HT1080 (cell line): ENCODE data around the gene MCF2L. TPM values are rescaled to one million over a fixed set of nuclear protein-coding genes. Genes with fewer than 3 reads are reported as not detected.
"Not testable (repeated sequence)": the region's sequence is repeated elsewhere in the genome, so short reads cannot be mapped to it uniquely, and the experiment has no call there.

ENCODE experiments used
- DNase-seq: peaks from one replicate; pipeline ENCODE4 v3.0.0-alpha.2; 2015; ENCODE audit warnings: low read depth
- total RNA-seq: library from RNA; depleted of rRNA; stranded (reverse); fragments of >200 nt; shearing (Covaris generic); gene quantifications from 2 replicates; pipeline ENCODE4 v1.2.3, GENCODE V29; 2014

The MCF2L gene
- total RNA-seq, 1 experiment from 2014 or later, result 0.53 TPM

DNA sequence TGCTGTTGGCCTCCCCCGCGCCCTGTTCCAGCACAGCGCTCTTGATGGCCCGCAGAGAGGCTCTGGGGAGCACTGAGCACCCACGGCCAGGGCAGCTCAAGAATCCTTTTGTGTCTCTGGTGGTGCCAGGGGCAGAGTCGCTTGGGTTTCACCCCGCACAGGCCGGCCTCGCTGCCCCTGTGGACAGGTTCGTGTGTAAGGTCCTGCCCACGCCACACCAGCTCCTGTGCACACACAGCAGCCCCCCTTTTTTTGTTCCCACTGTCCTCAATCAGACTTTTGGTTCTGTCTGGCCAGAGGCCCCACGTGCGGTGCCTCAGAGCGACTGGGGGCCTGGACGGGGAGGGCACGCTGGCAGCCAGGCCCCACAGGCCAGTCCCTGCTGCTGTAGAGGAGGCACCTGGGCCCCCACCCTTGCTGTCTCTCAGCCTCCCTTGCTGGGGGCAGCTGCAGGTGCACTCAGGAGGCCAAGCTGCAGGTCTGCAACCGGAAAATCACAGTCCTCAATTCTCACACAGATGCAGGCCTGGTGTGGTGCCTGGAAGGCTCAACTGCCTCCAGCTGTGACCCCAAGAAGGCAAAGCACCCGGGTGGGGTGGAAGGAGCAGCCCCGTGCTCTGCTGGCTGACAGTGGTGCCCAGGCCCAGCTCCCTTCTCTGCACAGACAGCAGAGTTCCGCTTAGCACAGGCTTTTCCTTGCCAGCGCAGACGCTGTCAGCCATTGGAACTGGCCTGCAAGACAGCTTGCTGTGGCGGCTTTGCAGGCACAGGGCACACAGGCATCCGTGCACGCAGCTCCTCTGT lies 124.0 kb downstream of the MCF2L start:
- DNase-seq, result no peak

DNA sequence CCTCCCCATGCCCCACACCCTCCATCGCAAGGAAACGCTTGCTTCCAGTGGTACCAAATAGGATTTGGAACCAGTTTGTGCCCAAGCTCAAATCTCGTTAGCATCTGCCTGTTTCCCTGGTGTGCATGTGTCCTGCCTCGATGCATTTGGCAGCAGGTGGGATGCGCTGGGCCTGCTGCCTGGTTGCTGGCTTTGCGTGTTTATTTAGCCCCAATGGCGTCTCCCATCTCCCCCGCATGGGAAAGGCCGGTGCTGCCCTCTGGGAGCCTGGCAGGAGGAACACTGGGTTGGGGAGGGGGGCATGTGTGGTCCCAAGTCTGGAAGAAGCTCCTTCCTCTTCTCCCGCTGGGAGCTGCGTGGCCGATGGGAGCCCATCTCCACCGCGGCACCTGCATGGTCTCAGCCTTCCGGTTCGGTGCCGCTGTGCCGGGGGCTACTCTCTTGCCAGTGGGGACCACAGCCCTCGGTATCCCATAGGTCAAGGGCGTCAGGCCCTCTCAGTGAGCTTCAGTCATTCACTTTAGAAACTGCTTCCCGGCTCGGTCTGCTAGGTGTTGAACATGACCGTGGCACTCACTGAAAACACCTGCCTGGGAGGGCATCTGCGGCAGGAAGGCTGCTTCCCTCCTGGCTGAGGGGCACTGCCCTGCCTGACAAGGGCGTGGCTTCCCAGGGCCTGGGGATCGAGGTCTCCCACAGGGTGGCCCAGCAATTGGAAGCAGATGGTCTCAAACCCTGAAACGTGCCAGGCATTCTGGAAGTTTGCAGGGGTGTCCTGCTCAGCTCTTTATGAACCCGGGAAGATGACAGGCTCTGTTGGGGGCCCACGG lies 124.8 kb downstream of the MCF2L start:
- no peak for DNase-seq

DNA sequence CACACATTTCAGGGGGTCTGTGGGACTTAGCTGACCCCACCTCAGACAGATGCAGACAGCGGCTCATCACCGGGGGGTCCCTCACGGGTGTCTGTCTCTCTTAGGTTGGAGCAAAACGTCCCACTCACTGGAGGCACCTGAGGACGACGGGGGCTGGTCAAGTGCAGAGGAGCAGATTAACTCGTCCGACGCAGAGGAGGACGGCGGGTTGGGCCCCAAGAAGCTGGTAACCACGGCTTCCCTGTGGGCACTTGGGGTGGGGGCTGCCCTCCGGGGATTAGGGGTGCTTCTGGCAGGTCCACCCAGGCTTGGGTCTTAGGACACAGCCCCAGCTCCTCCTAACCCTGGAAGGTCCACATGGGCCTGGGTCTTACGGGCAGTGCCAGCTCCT lies 125.4 kb downstream of the MCF2L start:
- no peak for DNase-seq

DNA sequence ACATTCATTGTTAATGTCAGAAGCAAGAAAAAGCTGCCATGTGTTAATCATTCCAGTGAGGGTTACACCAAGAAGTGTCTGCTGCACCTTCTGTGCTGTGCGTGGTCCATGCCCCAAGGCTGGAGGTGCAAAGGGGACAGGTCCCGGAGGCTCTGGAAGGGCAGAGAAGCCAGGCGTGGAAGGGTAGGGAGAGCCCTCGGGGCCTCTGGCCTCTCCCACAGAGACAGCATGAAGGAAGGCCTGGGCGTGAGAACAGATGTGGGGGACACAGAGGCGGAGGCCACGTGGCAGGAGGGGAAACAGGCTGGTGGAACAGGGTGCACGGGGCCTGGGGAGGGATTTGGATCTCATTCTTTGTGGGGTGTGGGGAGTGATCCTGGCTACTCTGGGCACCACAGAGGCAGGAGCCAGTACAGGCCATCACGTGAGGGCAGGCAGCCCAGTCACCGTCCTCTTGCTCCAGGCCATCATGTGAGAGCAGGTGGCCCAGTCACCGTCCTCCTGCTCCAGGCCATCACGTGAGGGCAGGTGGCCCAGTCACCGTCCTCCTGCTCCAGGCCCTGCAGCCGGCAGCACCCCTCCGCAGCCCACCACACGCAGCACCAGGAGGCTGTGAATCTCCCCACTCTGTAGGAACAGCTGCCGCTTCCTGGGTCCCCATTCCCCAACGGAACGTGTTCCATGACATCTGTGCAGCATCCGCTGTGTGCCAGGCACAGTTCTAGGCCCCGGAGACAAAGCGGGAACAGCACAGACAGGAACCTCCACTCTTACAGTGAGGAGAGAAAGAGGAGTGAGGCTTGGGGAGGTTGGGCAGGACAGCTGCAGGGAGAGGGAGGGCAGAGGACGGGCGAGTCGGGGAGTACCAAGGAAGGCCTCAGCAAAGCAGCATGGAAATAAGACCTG lies 126.4 kb downstream of the MCF2L start:
- DNase-seq, result no peak

DNA sequence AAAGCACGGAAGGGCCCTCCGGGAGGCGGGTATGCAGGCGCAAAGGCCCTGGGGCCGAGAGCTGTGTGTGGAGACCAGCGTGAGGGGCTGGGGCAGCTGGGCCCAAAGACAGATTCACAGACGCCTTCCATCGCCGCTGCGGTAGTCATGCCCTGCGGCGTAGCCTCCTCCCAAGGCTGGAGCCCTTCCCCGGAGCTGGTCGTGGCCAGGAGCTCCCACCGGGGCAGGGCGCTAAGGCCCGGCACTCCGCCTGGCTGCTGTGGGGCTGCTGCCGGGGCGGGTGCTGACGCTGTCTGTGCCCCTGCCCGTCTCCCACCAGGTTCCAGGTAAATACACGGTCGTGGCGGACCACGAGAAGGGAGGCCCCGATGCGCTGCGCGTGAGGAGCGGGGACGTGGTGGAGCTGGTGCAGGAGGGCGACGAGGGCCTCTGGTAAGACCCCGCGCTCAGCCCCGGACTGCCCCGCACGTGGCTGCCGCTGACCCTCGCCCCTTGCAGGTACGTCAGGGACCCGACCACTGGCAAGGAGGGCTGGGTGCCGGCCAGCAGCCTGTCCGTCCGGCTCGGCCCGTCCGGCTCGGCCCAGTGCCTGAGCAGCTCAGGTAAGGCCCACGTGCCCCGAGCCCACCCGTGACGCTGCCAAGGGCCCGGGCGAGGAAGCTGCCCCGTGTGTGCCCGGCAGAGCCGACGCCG lies 127.2 kb downstream of the MCF2L start:
- no peak for DNase-seq

DNA sequence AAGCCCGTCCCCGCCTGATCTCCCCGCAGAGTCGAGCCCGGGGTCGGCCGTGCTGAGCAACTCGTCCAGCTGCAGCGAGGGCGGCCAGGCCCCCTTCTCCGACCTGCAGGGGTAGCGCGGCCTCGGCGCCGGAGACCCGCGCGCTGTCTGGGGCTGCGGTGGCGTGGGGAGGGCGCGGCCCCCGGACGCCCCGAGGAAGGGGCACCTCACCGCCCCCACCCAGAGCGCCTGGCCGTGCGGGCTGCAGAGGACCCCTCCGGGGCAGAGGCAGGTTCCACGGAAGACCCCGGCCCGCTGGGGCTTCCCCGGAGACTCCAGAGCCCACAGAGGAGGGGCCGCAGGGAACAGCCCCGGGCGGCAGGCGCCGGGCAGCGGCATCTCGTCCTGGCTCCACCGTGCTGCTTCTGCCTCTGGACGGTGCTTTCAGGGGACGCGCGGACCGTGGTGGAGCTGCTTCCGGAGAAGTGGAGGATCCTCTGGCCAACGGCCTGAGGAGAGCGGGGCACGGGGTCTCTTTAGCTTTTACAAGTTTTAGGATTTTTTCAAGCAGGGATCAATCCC lies 127.8 kb downstream of the MCF2L start:
- DNase-seq, result no peak

DNA sequence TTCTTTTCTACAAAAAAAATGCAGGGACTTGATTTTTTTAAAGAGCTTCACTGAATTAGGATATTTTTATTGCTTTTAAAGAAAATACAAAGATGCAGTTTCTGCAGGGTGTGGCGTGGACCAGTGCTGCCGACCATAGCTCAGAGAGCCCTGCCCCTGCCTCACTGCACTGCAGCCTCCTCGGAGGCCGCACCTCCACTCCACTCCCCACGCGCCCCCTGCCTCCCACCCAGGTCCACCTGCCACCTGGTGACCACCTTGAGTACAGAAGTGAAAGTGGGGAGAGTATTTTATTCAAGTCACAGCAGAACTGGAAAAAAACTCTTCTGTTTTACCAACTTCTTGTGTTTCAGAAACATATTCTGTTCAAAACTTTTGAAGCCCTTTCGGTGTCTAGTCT lies 128.6 kb downstream of the MCF2L start:
- no peak for DNase-seq

DNA sequence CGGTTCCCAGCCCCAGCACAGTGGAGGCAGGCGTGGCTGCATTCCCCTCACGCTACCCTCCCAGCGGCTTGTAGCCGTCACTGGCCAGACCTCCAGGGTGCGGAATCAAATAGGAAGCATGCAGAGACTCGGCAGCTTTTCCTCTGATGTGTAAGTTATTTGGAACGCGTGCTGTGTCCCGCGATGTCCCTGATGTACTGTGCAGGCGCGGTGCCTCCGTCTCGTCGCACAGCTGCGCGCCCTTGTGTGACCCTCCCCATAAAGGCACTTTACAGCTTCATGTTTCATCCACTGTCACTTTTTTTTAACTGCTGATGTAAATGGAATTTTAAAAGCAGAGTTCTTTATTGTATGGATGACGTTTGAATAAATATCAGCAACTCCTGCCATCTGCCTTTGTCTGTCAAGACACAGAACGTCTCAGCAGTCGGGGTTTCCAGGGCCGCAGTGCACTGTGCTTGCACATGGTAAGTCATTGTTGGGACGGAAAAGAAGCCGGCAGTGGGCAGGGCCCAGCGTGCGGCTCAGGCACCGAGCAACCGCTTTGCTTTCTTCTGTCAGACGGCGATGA lies 129.2 kb downstream of the MCF2L start:
- DNase-seq, result no peak

DNA sequence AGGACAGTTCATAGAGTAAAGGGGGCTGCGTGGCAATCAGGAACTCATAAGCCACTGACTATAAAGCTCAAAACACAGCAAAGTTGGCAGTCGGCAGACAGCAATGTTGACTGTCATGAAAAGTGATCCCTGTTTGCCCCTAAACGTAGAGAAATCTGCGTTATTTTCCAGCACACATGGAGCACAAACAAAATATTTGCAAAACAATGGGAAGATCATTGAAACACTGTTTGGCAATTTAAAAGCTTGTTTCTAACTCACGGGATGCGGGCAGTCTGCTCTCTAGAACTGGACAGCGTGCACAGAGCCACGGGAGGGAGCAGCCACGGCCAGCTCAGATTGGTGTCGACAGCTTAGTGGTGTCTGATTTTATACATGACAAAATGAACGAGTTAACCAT lies 130.1 kb downstream of the MCF2L start:
- DNase-seq, result no peak

DNA sequence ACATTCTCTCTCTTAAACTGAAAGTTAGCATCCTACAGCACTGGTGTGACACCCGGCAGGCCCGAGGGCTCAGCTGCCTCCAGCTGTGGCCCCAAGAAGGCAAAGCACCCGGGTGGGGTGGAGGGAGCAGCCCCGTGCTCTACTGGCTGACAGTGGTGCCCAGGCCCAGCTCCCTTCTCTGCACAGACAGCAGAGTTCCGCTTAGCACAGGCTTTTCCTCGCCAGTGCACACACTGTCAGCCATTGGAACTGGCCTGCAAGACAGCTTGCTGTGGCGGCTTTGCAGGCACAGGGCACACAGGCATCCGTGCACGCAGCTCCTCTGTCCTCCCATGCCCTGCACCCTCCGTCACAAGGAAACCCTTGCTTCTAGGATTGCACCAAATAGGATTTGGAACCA lies 133.3 kb downstream of the MCF2L start:
- not testable (repeated sequence) for DNase-seq

DNA sequence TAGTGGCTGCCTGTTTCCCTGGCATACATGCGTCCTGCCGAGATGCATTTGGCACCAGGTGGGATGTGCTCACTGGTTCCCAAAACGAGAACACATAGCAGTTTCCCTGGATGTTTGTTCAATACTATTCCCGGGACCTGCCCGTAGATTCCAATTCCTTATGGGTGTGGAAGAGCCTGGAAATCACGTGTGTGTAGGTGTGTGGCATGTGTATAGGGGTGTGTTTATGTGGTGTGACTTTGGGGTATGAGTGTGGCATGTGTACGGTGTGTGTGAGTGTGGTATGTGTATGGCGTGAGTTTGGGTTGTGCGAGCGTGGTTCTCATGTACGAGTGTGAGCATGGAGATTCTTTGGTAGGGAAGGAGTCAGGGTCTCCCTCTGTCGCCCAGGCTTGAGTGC lies 133.7 kb downstream of the MCF2L start:
- DNase-seq, result no peak

DNA sequence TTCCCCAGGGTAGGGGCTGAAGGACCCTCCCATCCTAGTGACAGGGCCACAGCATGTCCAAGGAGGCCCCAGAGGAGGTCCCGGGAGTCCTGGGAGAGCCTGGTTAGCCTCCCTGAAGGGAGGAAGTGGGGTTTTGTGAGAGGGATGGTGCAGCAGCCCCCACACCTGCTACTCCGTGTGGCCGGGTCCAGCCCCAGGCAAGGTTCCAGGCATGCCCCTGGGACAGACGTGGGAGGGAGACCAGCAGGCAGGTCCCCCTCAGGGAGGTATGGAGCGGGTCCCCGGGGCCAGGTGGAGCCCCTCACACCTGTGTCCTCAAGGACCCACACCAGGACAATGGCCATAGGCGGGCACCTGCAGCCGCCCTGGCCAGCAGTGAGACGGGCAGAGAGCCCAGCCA lies 134.6 kb downstream of the MCF2L start:
- no peak for DNase-seq

DNA sequence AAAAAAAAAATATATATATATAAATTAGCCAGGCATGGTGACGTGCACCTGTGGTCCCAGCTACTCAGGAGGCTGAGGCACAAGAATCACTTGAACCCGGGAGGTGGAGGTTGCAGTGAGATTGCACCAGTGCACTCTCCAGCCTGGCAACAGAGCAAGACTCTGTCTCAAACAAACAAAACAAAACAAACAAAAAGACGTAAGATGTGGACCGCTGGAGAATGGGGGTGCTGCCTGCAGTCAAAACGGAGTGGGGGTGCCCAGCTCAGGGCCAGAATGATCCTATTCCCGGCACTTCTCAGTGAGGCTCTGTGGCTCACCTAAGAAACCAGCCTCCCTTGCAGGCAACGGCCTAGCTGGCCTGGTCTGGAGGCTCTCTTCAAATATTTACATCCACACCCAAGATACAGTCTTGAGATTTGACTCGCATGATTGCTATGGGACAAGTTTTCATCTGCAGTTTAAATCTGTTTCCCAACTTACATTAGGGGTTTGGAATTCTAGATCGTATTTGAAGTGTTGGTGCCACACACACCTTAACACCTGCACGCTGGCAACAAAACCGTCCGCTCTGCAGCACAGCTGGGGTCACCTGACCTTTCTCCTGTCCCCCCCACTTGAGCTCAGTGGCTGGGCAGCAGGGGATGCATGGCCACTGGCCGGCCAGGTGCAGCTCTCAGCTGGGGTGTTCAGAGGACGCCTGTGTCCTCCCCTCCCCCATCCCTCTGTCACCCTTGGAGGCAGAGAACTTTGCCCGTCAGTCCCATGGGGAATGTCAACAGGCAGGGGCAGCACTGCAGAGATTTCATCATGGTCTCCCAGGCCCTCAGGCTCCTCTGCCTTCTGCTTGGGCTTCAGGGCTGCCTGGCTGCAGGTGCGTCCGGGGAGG lies 136.3 kb downstream of the MCF2L start, which contains the start of gene F7:
F7 (plus strand) TSS at position 760 of the 889 bp plus-strand sequence; CDS start at position 811, 51 bp downstream.
- DNase-seq, result no peak

DNA sequence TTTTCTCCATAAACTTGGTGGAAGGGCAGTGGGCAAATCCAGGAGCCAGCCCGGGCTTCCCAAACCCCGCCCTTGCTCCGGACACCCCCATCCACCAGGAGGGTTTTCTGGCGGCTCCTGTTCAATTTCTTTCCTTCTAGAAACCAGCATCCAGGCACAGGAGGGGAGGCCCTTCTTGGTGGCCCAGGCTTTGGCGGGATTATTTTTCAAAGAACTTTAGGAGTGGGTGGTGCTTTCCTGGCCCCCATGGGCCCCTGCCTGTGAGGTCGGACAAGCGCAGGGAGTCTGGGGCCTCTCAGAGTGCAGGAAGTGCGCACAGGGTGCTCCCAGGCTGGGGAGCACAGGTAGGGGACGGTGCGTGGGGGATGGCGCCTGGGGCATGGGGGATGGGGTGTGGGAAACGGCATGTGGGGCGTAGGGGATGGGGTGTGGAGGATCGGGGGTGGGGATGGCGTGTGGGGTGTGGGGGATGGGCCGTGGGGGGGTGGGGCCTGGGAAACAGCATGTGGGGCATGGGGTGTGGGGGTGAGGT lies 137.0 kb downstream of the MCF2L start:
- no peak for DNase-seq

DNA sequence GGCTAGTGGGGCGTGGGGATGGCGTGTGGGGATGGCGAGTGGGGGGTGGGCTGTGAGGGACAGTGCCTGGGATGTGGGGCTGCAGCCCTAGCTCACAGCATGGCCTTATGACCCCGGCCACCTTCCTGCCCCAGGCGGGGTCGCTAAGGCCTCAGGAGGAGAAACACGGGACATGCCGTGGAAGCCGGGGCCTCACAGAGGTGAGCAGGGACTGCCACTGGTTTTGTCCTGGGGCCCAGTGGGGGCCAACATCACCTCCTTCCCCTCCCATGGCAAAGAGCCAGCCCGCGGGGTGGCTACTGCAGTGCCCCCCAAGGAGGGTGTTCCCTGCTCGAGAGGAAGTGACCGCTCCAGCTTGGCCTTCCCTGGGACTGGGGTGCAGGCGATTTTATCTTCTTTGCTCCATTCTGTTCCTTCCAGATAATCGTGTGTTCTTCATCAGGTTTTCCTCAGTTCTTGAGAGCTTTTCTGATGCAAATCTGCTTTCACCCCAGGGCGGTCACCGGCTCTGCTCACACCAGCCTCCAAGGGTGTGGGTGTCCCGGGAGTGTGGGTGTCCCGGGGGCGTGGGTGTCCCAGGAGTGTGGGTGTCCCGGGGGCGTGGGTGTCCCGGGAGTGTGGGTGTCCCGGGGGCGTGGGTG lies 137.8 kb downstream of the MCF2L start:
- DNase-seq, result no peak

DNA sequence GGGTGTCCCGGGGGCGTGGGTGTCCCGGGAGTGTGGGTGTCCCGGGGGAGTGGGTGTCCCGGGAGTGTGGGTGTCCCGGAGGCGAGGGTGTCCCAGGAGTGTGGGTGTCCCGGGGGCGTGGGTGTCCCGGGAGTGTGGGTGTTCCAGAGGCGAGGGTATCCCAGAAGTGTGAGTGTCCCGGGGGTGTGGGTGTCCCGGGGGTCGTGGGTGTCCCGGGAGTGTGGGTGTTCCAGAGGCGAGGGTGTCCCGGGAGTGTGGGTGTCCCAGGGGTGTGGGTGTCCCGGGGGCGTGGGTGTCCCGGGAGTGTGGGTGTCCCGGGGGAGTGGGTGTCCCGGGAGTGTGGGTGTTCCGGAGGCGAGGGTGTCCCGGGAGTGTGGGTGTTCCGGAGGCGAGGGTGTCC lies 139.5 kb downstream of the MCF2L start:
- not testable (repeated sequence) for DNase-seq

DNA sequence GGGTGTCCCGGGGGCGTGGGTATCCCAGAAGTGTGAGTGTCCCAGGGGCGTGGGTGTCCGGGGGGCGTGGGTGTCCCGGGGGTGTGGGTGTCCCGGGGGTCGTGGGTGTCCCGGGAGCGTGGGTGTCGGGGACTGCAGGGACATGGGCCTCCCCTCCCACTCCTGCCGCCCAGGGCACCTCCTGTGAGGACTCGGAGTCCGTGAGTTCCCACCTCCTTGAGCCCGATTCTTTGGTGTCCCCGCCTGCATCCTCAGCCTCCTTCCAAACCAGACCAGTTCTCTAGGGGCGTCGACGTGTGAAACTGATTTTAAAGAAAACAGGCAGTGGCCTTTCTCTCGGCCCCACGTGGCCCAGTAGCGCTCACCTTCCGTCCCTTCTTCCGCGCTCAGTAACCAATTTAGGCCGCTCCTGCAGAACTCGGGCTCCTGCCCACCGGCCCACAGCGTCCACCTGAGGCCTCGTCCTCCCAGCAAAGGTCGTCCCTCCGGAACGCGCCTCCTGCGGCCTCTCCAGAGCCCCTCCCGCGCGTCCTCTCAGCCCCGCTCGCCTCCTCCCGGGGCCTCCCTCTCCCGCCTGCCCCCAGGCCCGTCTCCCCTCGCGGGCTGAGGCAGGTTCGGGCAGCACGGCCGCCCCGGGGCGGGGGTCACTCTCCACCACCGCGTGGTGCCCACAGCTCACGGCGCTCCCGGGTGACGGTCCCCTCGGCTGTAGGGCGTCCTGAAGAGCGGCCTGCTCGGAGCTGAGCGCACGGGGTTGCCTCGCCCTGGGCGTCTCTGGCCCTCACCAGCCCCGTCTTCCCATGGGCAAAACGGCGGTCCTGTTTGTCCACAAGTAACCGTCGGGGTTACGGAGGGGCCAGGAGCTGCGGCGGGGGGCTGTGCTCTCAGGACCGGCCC lies 140.4 kb downstream of the MCF2L start:
- no peak for DNase-seq
